Prostate gland (tissue), 2 donors: ENCODE data around the gene TMEM14A. TPM values are rescaled to one million over a fixed set of nuclear protein-coding genes. Genes with fewer than 3 reads are reported as not detected.

Source experiments
- DNase-seq: peaks from one replicate; pipeline ENCODE4 v3.0.0-alpha.2; 2019; ENCODE audit warnings: low spot score
- H3K27ac ChIP-seq, 2 donors: fragments of 200-600 bp; sonication (generic); 2 replicates each; pipeline ENCODE4 v1.5.1; 2017 to 2019
- H3K27me3 ChIP-seq: fragments of 200-600 bp; sonication (generic); replicated peaks from 2 replicates; pipeline ENCODE4 v1.5.1; 2019; ENCODE audit not compliant: insufficient read depth
- H3K36me3 ChIP-seq, 2 donors: fragments of 200-600 bp; sonication (generic); 1 replicate in 1 of 2; 2 replicates in 1 of 2; pipeline versions ENCODE4 v1.5.1 to v1.8.1; 2017 to 2019
- H3K4me1 ChIP-seq: fragments of 200-600 bp; sonication (generic); replicated peaks from 2 replicates; pipeline ENCODE4 v1.5.1; 2019
- H3K4me3 ChIP-seq, 2 donors: fragments of 200-600 bp; sonication (generic); 2 replicates each; pipeline ENCODE4 v1.5.1; 2017 to 2019
- H3K9me3 ChIP-seq: fragments of 200-600 bp; sonication (generic); 2 replicates; pipeline ENCODE4 v1.5.1; 2017
- POLR2A ChIP-seq: fragments of 450-650 bp; IDR thresholded peaks from one replicate; pipeline ENCODE4 v1.6.1; 2016; ENCODE audit warnings: antibody characterized with exemption, mild to moderate bottlenecking
- POLR2AphosphoS5 ChIP-seq: sonication (generic); formaldehyde crosslinking; IDR thresholded peaks from one replicate; pipeline ENCODE4 v1.6.1; 2017; ENCODE audit warnings: antibody characterized with exemption
- WGBS: methylation state at CpG from one replicate; pipeline ENCODE4 v1.1.5; 2018; 5-methylcytosine and 5-hydroxymethylcytosine counted together
- intact Hi-C: fragments of 100-400 bp; cut with DNase I; formaldehyde crosslinking; loops from one replicate; pipeline ENCODE4 v1.14.2; 2022
- total RNA-seq, 2 donors: library from RNA; depleted of rRNA; stranded (reverse); fragments of >200 nt; gene quantifications; one replicate each; pipeline ENCODE4 v1.1.0, GENCODE V29; 2016
- TF ChIP-seq, protein P1 (sequence below), 4 experiments: fragments of 200-600 bp in 2 of 4; fragments of 450-650 bp in 2 of 4; sonication (generic) in 2 of 4; IDR thresholded peaks; 1 replicate in 3 of 4; 2 replicates in 1 of 4; pipeline ENCODE4 v1.5.1; 2016 to 2019; ENCODE audit warnings: antibody characterized with exemption in 4 of 4, mild to moderate bottlenecking in 2 of 4, moderate library complexity in 2 of 4

Gene TMEM14A
- total RNA-seq: 10 to 100 TPM; 55.6 to 56.4 TPM

GRCh38 chr6:52670502-52671409, at the start of gene TMEM14A:
TSS of gene TMEM14A (plus strand) at chr6:52671113. CDS start at chr6:52677103, 5,990 bp downstream.
- Histone ChIP-seq H3K36me3 (no peaks in the 10 kb centered on the region), H3K27ac (peak within 1 kb of the TSS; percentile 1 to 35), H3K27me3 (no peaks in the 10 kb centered on the region), H3K9me3 (no peaks in the 10 kb centered on the region), H3K4me3 (peak within 1 kb of the TSS; percentile 44 to 52), H3K4me1 (no peaks in the 10 kb centered on the region)
- intact Hi-C loops: no loop called here
- peak; percentile 91 for DNase-seq
- TF ChIP-seq POLR2AphosphoS5 (peak; percentile 91), POLR2A (peak; percentile 62)
- TF ChIP-seq, protein P1, sequence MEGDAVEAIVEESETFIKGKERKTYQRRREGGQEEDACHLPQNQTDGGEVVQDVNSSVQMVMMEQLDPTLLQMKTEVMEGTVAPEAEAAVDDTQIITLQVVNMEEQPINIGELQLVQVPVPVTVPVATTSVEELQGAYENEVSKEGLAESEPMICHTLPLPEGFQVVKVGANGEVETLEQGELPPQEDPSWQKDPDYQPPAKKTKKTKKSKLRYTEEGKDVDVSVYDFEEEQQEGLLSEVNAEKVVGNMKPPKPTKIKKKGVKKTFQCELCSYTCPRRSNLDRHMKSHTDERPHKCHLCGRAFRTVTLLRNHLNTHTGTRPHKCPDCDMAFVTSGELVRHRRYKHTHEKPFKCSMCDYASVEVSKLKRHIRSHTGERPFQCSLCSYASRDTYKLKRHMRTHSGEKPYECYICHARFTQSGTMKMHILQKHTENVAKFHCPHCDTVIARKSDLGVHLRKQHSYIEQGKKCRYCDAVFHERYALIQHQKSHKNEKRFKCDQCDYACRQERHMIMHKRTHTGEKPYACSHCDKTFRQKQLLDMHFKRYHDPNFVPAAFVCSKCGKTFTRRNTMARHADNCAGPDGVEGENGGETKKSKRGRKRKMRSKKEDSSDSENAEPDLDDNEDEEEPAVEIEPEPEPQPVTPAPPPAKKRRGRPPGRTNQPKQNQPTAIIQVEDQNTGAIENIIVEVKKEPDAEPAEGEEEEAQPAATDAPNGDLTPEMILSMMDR (IDR thresholded peaks at IDR 0.05): peak in 2 of 4 experiments; percentile 30 to 38
- 2% methylated on average over 42 of the region's 42 CpGs for WGBS

DNA sequence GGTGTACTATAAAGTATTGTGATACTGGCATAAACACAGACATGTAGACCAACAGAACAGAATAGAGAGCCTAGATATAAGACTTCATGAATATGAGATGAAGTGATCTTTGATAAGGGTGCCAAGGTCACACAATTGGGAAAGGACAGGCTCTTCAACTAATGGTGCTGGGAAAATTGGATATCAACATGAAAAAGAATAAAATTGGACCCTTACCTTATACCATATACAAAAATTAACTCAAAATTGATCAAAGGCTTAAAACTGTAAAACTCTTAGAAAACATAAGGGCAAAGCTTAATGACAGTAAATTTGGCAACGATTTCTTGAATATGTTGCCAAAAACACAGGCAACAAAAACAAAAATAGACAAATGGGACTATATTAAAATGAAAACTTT, 49.3 kb upstream of the TMEM14A start:
- Histone ChIP-seq H3K27me3 (no peaks in the 10 kb centered on the region), H3K36me3 (no peaks in the 10 kb centered on the region), H3K4me1 (no peaks in the 10 kb centered on the region), H3K4me3 (no peak overlapping the region), H3K27ac (no peak overlapping the region), H3K9me3 (no peaks in the 10 kb centered on the region)
- intact Hi-C loops: no loop called here
- TF ChIP-seq, protein P1 (IDR thresholded peaks at IDR 0.05): no peak
- TF ChIP-seq POLR2AphosphoS5 (no peak), POLR2A (no peak)
- no peak for DNase-seq
- 78% methylated on average over 1 of the region's 1 CpG for WGBS

GRCh38 chr6:52622810-52623209, 48.1 kb upstream of the TMEM14A start:
- intact Hi-C loops: no loop called here
- WGBS: 91% methylated on average over 2 of the region's 2 CpGs
- Histone ChIP-seq H3K27me3 (no peaks in the 10 kb centered on the region), H3K4me3 (no peak overlapping the region), H3K9me3 (no peaks in the 10 kb centered on the region), H3K36me3 (no peaks in the 10 kb centered on the region), H3K27ac (no peak overlapping the region), H3K4me1 (no peaks in the 10 kb centered on the region)
- TF ChIP-seq POLR2AphosphoS5: no peak
- no peak for TF ChIP-seq POLR2A
- TF ChIP-seq, protein P1 (IDR thresholded peaks at IDR 0.05): no peak
- DNase-seq: no peak

DNA sequence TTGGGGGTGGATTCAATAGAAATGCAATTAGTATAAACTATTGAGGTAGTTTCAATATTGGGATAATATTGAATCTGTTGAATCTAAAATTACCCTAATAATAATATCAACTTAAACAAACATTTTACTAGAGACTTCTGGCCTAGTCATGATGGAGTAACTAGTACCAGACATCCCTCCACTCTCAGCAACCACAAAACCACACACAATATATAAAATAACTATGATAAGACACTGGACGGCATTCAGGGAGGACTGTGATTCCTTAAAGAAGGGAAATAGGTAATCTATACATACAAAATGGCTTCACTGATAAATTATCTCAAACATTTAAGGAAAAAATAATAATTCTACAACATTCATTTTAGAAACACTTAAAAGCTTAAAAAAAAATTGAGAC, 38.9 kb upstream of the TMEM14A start:
- Histone ChIP-seq H3K4me3 (no peak overlapping the region), H3K9me3 (no peaks in the 10 kb centered on the region), H3K27ac (no peak overlapping the region), H3K27me3 (no peaks in the 10 kb centered on the region), H3K36me3 (no peaks in the 10 kb centered on the region), H3K4me1 (no peaks in the 10 kb centered on the region)
- 93% methylated on average over 1 of the region's 1 CpG for WGBS
- DNase-seq: no peak
- TF ChIP-seq POLR2AphosphoS5: no peak
- intact Hi-C loops: no loop called here

DNA sequence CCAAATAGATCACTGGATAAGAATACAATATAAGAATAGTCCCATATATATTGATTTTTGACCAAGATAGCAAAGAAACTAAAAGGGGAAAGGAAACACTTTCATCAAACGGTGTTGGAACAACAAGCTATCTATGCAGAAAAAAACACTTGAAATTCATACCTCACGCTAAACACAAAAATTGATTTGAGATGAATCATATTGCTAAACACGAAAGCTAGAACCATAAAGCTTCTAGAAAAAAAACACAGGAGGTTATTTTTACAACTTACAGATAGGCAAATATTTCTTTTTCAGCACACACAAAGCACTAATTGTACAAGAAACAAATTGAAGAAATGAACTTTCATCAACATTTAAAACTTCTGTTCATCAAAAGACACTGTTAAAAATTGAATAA, 36.7 kb upstream of the TMEM14A start:
- H3K36me3 ChIP-seq: no peaks in the 10 kb centered on the region
- no peaks in the 10 kb centered on the region for H3K27me3 ChIP-seq
- no peak overlapping the region for H3K4me3 ChIP-seq
- no peaks in the 10 kb centered on the region for H3K4me1 ChIP-seq
- TF ChIP-seq, protein P1 (IDR thresholded peaks at IDR 0.05): no peak
- no peak for TF ChIP-seq POLR2AphosphoS5
- intact Hi-C loops: no loop called here
- H3K27ac ChIP-seq: no peak overlapping the region
- 61% methylated on average over 3 of the region's 3 CpGs for WGBS
- DNase-seq: no peak
- no peaks in the 10 kb centered on the region for H3K9me3 ChIP-seq
